ENCODE data around the gene TFDP2.
A peak's percentile ranks its signal among the peaks of the same experiment; 100 is the strongest.
"Not testable (repeated sequence)": the region's sequence is repeated elsewhere in the genome, so short reads cannot be mapped to it uniquely, and the experiment has no call there.

The TFDP2 gene, protein sequence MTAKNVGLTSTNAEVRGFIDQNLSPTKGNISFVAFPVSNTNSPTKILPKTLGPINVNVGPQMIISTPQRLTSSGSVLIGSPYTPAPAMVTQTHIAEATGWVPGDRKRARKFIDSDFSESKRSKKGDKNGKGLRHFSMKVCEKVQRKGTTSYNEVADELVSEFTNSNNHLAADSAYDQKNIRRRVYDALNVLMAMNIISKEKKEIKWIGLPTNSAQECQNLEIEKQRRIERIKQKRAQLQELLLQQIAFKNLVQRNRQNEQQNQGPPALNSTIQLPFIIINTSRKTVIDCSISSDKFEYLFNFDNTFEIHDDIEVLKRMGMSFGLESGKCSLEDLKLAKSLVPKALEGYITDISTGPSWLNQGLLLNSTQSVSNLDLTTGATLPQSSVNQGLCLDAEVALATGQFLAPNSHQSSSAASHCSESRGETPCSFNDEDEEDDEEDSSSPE

DNA sequence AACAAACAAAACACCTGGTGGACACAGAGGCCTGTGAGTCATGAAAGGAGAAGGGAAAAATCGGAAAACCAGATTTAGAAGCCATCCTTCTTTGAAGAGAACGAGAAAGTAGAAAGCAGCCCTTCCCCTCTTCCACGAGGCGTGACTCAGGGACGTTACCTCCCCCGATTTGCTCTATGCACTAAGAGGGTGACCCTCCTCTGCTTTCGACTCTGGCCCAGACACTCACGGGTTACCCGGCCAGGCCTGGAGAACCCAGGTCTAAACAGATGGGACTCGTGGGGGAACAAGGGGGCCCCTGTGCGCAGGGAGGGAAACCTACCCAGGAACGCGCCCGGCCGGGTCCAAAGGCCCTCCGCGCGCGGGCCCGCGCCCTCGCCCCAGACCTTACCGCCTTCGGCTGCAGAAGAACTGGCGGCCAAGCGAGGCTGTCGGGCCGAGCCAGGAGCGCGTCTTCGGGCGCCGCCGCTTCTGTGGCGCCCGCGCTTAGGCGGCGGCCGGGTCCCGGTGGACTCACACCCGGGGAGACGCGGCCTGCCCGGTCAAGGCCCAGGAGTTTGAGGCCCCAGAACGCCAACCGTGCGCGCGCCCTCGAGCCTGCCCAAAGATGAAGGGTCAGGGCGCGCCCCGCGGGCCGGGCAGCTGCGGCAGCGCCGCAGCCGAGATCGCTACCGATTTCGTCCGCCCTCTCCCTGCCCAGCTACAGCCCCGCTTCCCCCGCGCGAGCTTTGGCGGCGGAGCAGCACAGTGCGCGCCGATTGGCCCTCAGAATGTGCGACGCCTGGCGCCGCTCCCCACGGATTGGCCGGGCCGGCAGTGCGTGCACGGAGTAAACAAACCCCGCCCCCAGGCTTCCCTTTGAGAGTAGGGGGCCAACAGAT lies at the start of gene TFDP2:
Gene TFDP2 (minus strand): TSS at position 753 of the 881 bp plus-strand sequence. CDS start 47,795 bp downstream, outside the sequence.
- DNase-seq (ENCODE audit: low read depth in 2 of 3, low spot score in 2 of 3): peak; percentile 60 to 69 (median 61)

DNA sequence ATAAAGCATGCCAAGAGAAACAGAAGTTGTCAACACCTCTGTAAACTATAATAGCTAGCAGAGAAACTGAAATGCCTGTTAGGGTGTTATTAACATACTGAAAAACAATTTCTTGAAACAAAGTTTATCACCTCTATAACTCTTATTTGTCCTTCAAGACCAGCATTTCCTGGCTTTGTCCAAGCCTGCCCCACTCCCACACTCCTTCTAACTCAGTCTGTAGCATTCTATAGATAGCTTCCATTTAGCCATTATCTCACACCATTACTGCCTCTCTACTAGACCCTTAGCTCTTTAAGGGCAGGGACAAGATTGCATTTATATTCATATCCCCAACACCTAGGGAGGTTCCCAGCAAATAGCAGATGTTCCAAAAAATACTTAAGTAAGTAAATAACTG lies 39.5 kb upstream of the TFDP2 start:
- DNase-seq (ENCODE audit: low read depth in 2 of 3, low spot score in 2 of 3): no peak

DNA sequence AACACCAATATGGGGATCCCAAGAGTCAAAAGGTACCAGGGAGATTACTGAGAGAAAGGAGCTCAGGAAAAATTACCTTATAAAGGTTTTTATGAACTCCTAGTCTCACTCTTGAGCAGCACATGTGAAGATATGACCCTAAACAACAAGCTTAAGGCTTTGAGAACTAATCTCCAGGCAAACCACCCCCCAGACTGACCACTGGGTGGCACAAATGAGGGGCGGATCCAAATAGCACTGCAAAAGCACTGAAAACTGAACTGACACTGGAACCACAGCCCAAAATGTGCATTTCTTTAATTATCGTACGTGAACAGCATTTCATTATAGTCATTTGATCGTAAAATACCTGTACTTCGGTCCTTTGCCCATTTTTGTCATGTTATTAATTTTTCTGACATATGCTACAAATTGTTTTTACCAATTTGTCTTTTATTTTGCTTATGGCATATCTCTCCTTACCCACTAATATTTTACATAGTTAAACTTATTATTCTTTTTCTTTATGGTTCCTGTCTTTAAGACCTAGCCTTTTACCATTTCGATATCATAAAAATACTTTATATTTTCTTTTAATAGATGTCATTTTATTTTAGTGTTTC lies 31.5 kb upstream of the TFDP2 start:
- no peak for DNase-seq (ENCODE audit: low read depth in 2 of 3, low spot score in 2 of 3)

DNA sequence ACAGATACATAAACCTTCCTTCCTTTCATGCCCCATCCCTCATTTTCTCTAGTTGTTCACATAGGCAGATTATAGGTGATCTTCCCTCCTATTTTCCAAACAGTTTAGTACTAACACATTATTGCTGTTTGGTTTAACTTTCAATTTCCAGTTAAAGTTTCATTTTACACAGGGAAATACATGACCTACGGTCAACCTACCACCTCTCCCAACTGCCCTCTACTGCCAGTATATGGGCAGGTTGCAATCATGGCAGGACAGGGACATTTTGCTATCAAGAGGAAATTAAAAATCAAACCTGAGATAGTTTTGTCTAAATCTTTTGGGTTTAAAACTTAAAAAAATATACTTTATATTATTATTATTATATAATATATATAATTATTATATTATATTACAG lies 26.1 kb upstream of the TFDP2 start:
- DNase-seq (ENCODE audit: low read depth in 2 of 3, low spot score in 2 of 3): no peak

DNA sequence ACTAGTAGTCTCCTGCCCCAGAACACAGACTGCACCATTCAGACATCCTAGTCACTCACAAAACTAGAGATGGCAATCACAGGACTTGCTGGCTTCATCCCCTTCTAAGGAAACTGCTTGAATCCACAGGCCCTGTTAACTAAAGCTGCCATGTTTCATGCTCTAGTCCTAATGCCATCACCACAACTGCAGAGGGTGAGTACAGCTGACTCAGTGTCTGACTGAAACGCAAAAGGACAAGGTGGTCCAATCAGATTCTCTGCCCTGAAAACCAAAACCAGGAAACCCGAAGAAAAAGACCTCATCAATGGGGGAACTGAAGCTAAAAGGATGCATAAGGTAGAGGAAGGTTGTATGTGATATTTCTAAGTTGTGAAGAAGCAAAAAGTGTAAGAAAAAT lies 25.2 kb upstream of the TFDP2 start:
- no peak for DNase-seq (ENCODE audit: low read depth in 2 of 3, low spot score in 2 of 3)

DNA sequence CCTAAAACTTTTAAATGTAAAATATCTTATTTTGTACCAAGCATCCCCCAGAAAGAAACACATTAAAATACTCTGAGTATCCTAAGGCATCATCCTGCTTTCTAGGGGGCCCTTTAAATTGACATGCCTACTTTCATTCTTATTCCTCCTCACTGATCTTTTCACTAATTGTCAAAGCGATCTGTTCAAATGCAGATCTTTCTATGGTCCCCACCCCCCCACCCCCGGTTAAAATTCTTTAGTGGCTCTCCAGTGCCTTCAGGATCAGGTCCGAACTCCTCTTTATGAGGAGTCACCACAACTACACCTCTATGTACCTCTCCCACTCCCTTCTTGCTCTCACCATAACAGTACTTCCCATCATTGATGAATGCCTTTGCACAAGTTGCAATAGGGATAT lies 19.2 kb upstream of the TFDP2 start:
- DNase-seq (ENCODE audit: low read depth in 2 of 3, low spot score in 2 of 3): no peak

DNA sequence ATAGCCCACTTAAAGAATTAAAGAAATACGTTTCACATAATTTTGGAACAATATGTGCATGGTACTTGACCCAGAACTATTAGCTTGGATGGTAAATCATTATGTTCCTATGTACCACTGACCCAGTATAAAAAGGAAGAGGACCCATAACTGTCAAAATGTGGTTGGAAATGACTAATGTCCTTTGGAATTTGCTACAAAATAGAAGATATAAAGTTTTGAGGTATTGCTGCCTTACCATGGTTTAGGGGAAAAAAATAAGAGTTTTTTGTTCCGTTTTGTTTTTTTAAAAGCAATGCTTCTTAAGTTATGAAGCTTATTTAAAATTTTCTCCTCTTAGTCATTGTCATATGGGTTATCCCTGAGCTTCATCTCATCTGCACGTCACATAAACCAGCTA lies 15.8 kb upstream of the TFDP2 start:
- no peak for DNase-seq (ENCODE audit: low read depth in 2 of 3, low spot score in 2 of 3)

DNA sequence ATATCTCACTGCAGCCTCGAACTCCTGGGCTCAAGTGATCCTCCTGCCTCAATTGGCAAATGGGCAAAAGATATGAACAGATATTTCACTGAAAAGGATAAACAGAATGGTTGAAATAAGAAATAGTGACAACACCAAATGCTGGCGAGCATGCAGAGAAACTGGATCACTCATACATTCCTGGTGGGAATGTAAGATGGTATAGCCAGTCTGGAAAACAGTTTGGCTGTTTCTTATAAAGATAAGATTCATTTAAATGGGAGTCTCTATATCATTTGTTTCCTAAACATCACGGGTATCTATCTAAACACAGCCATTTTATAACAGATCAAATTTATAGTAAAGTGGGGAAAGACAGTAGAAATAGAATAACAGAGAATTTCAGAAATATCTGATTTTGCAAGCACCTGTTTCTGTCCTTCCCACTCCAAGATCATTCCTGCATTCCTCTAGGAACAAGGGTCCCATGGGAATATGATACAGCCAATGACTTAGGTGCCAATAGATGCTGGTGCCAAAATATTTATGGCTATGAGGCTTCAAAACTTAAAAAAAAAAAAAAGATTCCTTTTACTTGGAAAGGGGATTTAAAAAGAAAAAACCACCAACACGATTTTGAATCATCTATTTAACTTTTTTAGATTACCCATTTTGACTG lies 9.9 kb upstream of the TFDP2 start:
- DNase-seq (ENCODE audit: low read depth in 2 of 3, low spot score in 2 of 3): no peak

DNA sequence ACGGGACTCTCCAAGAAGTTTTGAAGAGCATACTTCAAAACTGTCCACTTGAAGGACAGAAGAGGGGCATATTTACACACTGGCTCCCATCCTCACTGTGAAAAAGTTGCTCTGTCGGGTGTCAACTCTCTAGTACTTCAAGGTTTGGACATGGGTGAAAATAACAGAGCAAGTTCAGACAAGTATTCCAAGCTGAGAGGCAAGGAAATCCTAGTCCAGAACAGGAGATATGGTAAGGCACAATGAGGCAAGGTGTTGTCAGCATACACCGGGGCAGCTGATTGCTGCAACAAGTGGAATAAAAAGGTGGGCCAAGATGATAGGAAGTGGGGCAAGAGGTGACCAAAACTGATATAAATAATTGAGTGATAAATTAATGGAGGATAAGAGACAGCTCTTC lies 4.8 kb upstream of the TFDP2 start:
- no peak for DNase-seq (ENCODE audit: low read depth in 2 of 3, low spot score in 2 of 3)

DNA sequence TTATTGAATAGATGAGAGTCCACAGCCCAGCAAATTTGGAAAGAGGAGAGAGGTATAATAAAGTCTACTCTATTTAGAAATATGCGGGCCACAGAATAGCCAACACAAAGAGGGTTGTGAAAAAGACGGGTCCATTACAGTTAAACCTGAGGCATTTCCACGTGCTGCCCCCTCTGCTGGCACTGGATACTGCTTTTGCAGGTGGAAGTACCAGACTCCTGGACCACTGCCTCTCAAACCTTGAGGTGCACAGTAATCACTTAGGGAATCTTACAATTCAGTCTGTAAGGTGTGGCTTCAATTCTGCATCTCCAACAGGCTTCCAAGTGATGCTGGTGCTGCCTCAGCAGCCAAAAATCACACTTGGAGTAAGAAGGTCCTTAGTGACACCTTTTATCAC lies 3.0 kb upstream of the TFDP2 start:
- no peak for DNase-seq (ENCODE audit: low read depth in 2 of 3, low spot score in 2 of 3)

DNA sequence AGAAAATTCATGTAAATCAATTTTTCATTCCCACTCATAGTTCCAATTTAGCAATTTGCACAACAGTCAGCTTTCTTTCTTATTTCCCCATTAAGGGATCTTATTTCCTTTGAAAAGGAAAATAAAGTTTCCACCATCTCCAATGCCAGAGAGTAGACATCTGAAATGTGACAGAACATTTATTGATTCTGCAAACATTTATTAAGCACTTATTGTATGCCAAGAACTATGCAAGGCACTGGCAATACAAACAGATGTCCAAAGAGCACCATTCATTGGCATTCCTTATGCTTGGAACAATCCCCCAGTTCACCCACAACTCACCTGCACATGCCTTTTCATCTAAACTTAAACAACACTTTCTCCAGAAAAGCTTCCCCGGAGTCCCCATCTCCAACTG lies 2.5 kb upstream of the TFDP2 start:
- no peak for DNase-seq (ENCODE audit: low read depth in 2 of 3, low spot score in 2 of 3)

DNA sequence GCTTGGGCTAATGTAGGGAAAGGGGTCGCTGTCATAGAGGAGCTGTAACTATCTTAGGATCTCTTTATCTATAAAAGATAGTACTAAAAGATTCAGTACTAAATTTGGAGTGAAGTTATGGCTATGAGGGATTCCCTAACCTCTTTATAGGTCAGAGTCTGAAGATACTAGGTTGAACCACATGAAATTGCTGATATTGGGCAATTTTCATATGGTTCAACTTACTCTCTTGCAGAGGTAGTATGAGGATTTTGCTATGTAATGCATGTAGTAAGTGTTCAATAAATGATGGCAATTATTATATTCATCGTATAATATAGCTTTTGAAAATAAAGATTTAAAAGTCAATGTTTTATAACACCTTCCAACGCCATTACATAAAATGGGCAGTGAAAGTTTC lies 1.9 kb upstream of the TFDP2 start:
- DNase-seq (ENCODE audit: low read depth in 2 of 3, low spot score in 2 of 3): no peak

DNA sequence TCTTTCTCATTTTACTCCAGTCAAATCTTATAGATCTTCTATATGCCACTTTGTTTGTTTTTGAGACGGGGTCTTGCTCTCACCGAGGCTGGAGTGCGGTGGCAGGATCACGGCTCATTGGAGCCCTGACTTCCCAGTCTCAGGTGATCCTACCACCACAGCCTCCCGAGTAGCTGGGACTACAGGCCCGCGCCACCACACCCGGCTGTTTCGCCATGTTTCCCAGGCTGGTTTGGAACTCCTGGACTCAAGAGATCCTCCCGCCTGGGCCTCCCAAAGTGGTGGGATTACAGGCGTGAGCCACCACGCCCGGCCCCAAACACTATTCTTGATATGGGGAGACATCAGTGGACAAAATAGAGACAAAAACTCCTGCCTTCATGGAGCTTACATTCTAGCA lies 927 bp upstream of the TFDP2 start:
- DNase-seq (ENCODE audit: low read depth in 2 of 3, low spot score in 2 of 3): no peak

DNA sequence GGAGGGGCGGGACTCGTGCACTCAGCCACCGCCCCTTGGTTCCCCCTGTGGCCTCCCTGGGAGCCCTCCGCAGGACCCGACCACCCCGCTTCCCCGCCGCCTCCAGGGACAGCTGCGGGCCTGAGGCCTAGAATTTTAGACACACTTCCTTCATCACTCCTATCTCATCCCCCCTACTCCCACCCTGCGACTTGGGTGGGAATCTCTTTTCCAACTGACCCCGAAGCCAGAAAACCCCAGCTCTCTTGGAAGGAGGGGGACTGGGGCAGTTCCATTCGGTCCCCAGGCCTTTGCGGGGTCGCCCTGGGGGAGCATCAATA lies 289 bp upstream of the TFDP2 start:
- no peak for DNase-seq (ENCODE audit: low read depth in 2 of 3, low spot score in 2 of 3)

DNA sequence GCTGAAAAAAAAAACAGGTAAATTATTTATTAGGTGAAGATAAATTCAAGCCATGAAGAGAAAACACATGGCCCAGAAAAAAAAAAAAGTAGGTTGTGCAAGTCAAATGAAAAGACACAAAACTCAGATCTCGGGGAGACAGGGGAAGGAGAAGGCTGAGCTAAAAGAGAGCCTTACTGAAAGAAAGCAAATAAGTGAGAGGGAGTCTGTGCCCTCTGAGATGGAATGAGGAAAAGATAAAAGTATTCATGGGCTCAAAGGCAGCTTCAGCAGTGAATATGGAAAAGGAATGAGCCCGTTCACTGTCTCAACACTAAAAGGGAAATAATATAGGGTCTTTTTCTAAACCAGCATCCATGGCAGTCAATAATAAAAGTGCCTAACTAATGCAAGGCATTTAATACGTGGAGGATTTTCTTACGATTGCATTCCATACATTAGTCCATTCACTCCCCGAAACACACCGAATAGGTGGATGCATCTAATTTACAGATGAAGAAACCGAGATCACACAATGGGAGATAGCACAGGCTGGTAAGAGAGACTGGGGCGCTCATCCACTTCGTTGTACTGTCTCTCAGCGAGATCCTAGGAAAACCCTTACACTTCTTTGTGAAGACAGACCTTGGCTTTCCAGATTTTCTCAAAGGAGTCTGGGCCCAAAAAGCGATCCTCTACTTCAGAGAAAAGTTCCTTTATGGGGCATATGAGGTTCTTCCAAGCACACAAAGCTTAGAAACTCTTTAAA lies 1.1 kb downstream of the TFDP2 start:
- DNase-seq (ENCODE audit: low read depth in 2 of 3, low spot score in 2 of 3): no peak

DNA sequence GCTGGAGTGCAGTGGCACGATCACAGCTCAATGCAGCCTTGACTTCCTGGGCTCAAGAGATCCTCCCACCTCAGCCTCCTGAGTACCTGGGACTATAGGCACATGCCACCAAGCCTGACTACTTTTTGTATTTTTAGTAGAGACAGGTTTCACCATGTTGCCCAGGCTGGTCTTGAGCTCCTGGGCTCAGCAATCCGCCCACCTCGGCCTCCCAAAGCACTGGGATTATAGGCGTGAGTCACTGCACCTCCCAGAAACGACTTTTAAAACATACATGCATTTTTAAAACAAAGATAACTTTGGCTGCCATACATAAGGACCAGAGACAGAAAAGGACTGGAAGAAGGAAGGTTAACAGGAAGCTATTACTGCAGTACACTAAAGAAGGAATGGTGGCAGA lies 4.8 kb downstream of the TFDP2 start:
- not testable (repeated sequence) for DNase-seq (ENCODE audit: low read depth in 2 of 3, low spot score in 2 of 3)

DNA sequence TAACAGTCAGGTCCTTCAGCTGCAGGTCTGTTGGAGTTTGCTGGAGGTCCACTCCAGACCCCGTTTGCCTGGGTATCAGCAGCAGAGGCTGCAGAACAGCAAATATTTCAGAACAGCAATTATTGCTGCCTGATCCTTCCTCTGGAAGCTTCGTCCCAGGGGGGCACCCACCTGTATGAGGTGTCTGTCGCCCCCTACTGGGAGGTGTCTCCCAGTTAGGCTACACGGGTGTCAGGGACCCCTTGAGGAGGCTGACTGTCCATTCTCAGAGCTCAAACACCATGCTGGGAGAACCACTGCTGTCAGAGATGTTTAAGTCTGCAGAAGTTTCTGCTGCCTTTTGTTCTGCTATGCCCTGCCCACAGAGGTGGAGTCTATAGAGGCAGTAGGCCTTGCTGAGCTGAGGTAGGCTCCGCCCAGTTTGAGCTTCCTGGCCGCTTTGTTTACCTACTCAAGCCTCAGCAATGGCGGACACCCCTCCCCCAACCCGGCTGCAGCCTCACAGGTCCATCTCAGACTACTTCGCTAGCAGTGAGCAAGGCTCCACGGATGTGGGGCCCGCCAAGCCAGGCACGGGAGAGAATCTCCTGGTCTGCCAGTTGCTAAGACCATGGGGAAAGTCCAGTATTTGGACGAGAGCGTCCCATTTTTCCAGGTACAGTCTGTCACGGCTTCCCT lies 8.6 kb downstream of the TFDP2 start:
- DNase-seq (ENCODE audit: low read depth in 2 of 3, low spot score in 2 of 3): not testable (repeated sequence)

DNA sequence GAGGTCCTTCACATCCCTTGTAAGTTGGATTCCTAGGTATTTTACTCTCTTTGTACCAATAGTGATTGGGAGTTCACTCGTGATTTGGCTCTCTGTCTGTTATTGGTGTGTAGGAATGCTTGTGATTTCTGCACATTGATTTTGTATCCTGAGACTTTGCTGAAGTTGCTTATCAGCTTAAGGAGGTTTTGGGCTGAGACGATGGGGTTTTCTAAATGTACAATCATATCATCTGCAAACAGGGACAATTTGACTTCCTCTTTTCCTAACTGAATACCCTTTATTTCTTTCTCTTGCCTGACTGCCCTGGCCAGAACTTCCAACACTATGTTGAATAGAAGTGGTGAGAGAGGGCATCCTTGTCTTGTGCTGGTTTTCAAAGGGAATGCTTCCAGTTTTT lies 12.3 kb downstream of the TFDP2 start:
- not testable (repeated sequence) for DNase-seq (ENCODE audit: low read depth in 2 of 3, low spot score in 2 of 3)

DNA sequence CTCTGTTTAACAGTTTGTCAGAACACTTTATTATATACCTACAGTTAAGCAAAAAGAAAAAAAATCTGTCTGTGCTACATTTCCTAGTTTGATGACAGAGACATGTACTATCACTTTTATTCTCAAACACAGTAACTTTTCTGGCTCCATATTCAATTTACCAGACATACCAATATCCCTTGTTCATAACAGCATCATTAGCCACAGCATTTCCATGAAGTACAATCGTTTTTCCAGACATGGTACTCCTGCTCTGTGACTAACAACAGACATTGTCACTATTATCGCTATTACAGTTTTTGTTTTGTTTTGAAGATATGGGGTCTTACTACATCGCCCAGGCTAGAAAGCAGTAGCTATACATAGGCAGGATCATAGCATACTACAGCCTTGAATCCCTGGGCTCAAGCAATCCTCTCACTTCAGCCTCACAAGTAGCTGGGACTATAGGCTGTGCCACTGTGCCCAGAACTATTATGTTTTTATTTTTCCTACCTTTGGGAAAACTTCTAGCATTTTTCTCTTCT lies 14.5 kb downstream of the TFDP2 start:
- DNase-seq (ENCODE audit: low read depth in 2 of 3, low spot score in 2 of 3): no peak

Data from activated CD8-positive, alpha-beta memory T cell treated with anti-CD3 and anti-CD28 coated beads for 48 hours (primary cell).